HG03442 (cell line): ENCODE results near the gene MEGF9.

Experiments used
- ATAC-seq: cut with Tn5 transposase; IDR thresholded peaks from one replicate; pipeline ENCODE4 v1.9.1; 2021; ENCODE audit warnings: mild to moderate bottlenecking, moderate library complexity; ENCODE audit not compliant: unreplicated experiment

MEGF9 gene

DNA sequence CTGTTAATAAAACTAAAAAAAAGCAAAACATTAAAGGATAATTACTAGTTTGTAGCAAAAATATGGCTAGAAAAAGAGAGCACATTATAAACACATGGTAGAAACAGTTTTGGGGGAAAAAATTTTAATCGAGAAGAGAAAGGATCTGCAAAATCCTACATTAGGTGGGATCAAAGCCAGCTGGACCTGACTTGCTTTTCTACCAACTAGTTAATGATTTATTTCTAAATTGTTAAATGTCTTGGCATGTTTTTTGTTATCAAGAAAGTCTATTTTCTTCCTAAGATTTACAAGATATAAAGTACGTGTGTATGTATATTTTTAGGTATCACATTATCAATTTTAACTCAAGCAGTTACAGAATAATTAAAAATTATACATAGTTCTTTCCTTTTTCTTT, 87.2 kb downstream of the MEGF9 start:
- no peak for ATAC-seq

- ATAC-seq: no peak
Measured at GRCh38 chr9:120626512-120626911, 87.8 kb downstream of the MEGF9 start.

DNA sequence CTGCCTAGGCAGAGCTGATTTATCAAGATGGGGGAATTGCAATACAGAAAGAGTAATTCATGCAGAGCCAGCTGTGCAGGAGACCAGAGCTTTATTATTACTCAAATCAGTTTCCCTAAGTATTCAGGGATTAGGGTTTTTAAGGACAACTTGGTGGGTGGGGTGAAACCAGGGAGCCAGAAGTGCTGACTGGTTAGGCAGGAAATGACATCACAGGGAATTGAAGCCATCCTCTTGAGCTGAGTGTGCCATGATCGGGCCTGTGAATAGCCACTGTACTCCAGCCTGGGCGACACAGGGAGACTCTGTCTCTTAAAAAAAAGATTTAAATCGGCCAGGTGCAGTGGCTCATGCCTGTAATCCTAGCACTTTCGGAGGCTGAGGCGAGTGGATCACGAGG, 89.0 kb downstream of the MEGF9 start:
- no peak for ATAC-seq

DNA sequence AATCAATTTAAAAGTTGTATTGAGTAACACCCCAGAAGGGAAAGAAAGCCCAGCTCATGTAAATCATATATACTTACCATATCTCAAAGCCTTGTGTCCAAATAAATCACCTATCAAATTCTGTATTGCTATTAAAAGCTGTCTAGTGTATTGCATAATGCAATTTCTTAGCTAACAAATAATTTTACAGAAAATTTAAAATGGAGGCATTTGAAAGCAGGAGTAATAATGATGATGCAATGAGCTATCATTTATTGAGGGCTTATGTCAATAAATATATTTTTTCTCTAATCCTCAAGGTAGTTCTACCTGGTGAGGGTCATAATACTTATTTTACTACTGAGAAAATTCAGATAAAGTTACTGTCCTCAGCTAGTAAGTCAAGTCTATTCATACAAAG, 91.5 kb downstream of the MEGF9 start:
- no peak for ATAC-seq

GRCh38 chr9:120621941-120622340, 92.3 kb downstream of the MEGF9 start:
- no peak for ATAC-seq

DNA sequence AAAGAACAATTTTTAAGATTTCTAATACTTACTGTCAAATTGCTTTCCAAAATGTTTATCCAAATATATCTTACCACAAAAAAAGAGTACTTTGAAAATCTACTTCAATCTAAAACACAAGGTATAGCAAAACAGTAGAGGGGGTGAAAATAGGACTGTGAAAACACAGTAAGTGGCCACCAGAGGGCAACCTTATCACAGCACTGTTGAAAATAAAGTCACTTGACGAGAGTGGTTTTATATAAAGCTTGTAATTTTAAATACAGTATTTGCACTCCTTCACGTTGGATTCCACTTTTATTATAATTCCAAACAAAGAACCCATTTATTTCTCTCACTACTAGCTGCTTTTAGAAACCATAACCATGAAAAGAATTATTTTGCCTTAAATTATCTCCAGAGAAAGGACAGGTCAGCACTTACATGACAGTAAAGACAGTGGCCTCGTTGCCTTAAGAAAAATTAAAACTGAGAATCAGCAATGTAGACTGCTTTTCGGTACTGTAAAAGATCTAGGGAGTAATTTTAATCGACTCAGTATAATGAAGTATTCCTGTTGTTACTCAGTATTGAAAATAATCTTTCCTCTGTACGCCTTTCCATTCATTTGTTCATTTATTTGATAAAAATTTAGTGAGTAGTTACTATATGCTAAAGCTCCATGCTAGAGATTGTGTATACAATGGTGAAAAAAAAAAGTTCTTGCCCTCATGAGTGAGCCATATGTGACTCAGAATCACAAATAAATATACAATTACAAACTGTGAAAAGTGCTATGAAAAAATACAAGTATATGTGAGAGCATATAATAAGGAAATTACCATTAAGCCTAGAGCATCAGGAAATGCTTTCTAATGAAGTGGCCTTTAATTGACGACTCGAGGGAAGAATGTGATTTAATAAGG, 94.3 kb downstream of the MEGF9 start:
- ATAC-seq: peak; percentile 58

DNA sequence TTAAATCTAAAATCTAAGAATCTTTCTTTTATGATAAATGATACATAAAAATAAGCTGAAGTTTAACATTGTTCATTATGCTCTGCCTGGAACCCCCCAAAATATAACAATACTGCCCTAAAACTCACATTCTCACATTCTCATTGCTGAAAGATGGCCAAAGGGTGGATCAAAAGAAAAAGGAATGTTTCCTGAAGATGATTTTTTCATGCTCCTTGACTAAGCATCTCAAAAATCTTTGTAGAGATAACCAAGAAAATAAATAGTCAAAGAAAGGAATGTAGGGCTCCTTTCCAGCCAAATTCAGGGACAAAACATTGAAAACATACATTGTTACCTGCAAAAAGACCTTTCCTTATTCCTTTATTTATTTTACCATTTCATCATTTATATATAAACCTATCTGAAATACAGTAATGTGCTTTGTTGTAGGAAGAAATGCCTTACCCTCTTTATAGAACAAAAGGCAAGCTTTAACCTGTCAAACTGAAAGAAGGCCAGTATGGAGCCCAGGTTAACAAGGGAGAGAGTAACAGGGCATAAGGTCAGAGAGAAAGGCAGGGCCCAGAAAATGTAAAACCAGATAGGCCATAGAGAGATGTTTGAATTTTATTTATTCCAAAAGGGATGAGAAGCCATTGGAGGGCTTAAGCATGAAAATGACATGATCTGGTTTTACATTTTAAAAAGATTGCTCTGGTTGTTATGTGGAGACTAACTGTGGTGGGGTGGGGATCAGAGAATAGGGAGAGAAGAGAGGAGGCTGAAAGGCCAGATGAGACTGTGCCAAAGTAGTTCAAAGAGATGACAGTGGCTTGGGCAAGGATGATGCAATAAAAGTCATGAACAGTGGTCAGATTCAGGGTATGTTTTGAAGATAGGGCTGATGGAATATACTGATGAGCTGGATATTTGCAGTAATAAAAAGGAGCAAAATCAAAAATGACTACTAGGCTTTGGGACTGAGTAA, 97.0 kb downstream of the MEGF9 start:
- ATAC-seq: no peak

DNA sequence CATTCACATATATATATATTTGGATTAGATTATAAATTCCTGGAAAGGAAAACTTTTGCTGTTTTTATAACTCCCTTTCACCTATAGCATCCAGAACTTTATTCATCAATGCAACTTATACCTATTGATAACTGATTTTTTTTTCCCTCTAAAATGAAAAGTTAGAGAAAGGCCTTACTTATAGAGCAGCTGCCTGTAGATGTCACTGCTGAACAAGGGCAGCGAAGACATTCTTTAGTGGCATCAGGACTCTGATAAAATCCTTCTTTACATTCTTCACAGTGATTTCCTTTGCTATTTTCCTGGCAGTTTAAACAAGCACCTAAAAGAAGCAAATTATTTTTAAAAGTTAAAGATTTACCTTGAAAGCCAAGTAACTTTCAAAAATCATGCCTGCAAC, 102.1 kb downstream of the MEGF9 start:
- ATAC-seq: no peak

- ATAC-seq: no peak
Measured at GRCh38 chr9:120611690-120612068, 102.6 kb downstream of the MEGF9 start.

GRCh38 chr9:120610975-120611689, 103.1 kb downstream of the MEGF9 start:
- ATAC-seq: no peak

- no peak for ATAC-seq
Measured at GRCh38 chr9:120609636-120610035, 104.6 kb downstream of the MEGF9 start.

GRCh38 chr9:120608421-120608820, 105.8 kb downstream of the MEGF9 start:
- no peak for ATAC-seq

DNA sequence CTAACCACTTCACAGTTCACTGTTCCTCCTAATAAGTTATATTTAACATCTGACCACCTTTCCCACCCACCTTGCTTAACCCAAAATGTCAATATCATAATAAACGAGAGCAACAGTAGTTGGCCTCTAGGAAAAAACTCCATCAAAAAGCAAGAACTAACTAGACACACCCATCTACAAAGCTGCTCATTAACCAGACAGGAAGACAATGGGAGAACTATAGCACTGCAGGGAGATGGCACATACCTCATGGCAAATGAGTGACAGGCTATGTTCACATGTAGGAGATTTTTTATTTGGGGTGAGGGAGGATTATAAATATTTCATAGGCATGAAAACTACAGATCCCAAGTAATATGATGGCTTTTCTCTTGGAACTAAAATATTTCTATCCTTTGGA, 110.7 kb downstream of the MEGF9 start:
- ATAC-seq: no peak

- ATAC-seq: no peak
Measured at GRCh38 chr9:120603010-120603409, 111.3 kb downstream of the MEGF9 start.

GRCh38 chr9:120593955-120594277, 120.4 kb downstream of the MEGF9 start:
- no peak for ATAC-seq

DNA sequence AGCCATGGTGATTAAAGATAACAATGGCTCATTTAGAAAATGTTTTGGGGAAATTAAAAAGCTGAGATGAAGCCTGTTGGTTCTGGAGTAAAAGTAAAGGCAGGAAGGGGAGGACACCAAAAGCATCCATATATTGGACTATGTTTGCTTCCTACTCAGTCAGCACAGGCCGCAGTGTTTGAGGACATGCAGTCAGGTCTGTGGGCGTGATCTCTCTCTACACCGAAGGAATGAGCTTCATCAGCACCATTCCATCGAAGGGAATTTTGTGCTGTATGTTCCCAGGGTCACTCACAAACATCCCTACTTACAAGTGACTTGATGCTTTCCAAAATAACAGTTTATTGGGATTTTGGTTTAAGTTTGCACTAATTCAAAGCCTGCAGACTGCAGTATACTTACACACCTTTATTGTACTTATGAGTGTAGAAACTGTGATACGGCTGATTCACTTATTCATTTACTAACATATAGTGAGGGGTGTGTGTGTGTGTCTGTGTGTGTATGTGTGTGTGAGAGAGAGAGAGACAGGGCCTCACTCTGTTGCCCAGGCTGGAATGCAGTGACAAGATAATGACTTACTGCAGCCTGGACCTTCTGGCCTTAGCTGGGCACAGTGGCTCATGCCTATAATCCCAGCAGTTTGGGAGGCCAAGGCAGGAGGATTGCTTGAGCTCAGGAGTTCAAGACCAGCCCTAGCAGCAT, 120.9 kb downstream of the MEGF9 start:
- no peak for ATAC-seq

DNA sequence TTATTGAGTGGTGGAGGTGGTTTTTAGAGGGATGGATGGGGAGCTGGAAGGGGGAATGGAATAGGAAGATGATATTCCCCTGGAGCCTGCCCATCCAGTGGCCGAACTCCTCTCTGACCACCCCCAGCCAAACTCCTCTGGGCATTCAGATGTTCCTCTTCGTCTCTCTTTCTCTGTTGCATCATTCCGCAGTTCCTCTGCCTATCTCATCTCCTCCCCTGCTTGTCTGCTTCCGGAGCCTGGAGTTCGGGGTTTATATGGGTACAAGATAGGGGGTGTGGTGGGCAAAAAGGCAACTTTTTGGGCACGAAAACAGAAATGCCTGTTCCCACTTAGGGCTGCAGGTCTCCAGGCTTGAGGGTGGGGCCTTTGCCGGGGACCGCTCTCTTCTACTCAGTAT, 122.1 kb downstream of the MEGF9 start:
- ATAC-seq: no peak

GRCh38 chr9:120587328-120587727, 126.9 kb downstream of the MEGF9 start:
- ATAC-seq: no peak

DNA sequence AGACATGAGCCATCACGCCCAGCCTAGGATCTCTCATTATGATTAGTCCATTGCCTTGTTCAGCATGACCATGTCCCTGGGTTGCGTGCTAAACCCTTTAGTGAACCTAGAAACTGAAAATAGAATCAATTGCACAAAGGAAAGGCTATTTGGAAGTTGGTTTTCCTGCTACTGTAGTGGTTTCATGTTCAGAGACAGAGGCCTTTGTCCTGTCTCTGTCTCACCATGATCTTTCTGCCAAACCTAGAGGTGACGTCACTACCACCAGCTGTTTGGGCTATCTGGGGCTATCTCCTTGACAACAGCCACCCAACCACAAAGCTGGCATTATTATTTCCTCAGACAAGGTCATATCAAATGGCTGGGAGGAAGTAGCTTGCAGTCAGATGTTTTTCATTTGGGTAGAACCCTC, 130.3 kb downstream of the MEGF9 start:
- peak; percentile 53 for ATAC-seq

GRCh38 chr9:120580051-120580896, 134.0 kb downstream of the MEGF9 start, which contains the start of gene CDK5RAP2:
Gene CDK5RAP2, minus strand, starts transcription at chr9:120580167. Its CDS starts 189 bp downstream, at chr9:120579978.
- ATAC-seq: peak; percentile 90
